ENCODE results near the gene MACROD2.

- no peak for TF ChIP-seq SUZ12 (IDR thresholded peaks at IDR 0.05; ENCODE audit: extremely low read depth, insufficient read depth, insufficient read length)
- TF ChIP-seq YY1 (IDR thresholded peaks at IDR 0.05; ENCODE audit: insufficient read depth, insufficient read length), result no peak
- TF ChIP-seq ZNF274 (IDR thresholded peaks at IDR 0.05; ENCODE audit: low read depth, low read length), result no peak
Observed at GRCh38 chr20:14916360-14916920, 921.1 kb downstream of the MACROD2 start.
